GM23338 (cell line): ENCODE measurements around the gene SEPTIN11. TPM values are rescaled to one million over a fixed set of nuclear protein-coding genes. Genes with fewer than 3 reads are reported as not detected.

Experiments
- ATAC-seq: fragments of 200-7000 bp; cut with Tn5 transposase; 3 replicates; pipeline ENCODE4 v1.9.1; 2020
- DNase-seq: peaks from one replicate; pipeline ENCODE4 v3.0.0-alpha.2; 2015; ENCODE audit warnings: low spot score
- H2AFZ ChIP-seq: fragments of 200-600 bp; sonication (generic); 2 replicates; pipeline ENCODE4 v1.8.0; 2016; ENCODE audit warnings: antibody characterized with exemption, mild to moderate bottlenecking, moderate library complexity
- H3F3A ChIP-seq: fragments of 200-600 bp; sonication (generic); replicated peaks from 2 replicates; pipeline ENCODE4 v1.8.0; 2017; ENCODE audit warnings: antibody characterized with exemption, mixed run types, low read depth
- H3K27ac ChIP-seq: fragments of 200-600 bp; sonication (generic); 2 replicates; pipeline ENCODE4 v1.6.1; 2016; ENCODE audit warnings: low read depth
- H3K27me3 ChIP-seq: fragments of 200-600 bp; sonication (generic); 2 replicates; pipeline ENCODE4 v1.8.0; 2016; ENCODE audit warnings: mild to moderate bottlenecking, mixed run types, moderate library complexity; ENCODE audit not compliant: insufficient read depth
- H3K36me3 ChIP-seq: fragments of 200-600 bp; sonication (generic); 2 replicates; pipeline ENCODE4 v1.8.0; 2016; ENCODE audit warnings: mild to moderate bottlenecking; ENCODE audit not compliant: insufficient read depth
- H3K4me1 ChIP-seq: fragments of 200-600 bp; sonication (generic); 2 replicates; pipeline ENCODE4 v1.8.0; 2016; ENCODE audit warnings: mild to moderate bottlenecking, moderate library complexity; ENCODE audit not compliant: insufficient read depth
- H3K4me2 ChIP-seq: fragments of 200-600 bp; sonication (generic); 2 replicates; pipeline ENCODE4 v1.7.1; 2017; ENCODE audit warnings: mixed run types
- H3K4me3 ChIP-seq: fragments of 200-600 bp; sonication (generic); 2 replicates; pipeline ENCODE4 v1.6.1; 2016; ENCODE audit warnings: mixed run types
- H3K79me2 ChIP-seq: fragments of 200-600 bp; sonication (generic); replicated peaks from 2 replicates; pipeline ENCODE4 v1.8.0; 2017; ENCODE audit warnings: mild to moderate bottlenecking; ENCODE audit not compliant: insufficient read depth
- H3K9me2 ChIP-seq: fragments of 200-600 bp; sonication (generic); 2 replicates; pipeline ENCODE4 v1.8.0; 2017; ENCODE audit not compliant: insufficient read depth
- H4K20me1 ChIP-seq: fragments of 200-600 bp; sonication (generic); replicated peaks from 2 replicates; pipeline ENCODE4 v1.8.0; 2017; ENCODE audit warnings: mild to moderate bottlenecking; ENCODE audit not compliant: insufficient read depth
- H3K27ac Mint-ChIP-seq: 2 replicates; pipeline ENCODE4 v1.8.0; 2020; ENCODE audit warnings: inconsistent platforms, mild to moderate bottlenecking, moderate library complexity, mixed read lengths
- H3K27me3 Mint-ChIP-seq: 3 replicates; pipeline ENCODE4 v1.8.0; 2022; ENCODE audit warnings: low read depth, mild to moderate bottlenecking, moderate library complexity, mixed read lengths, inconsistent platforms; ENCODE audit not compliant: insufficient read depth, poor library complexity
- H3K36me3 Mint-ChIP-seq: 3 replicates; pipeline ENCODE4 v1.8.0; 2021; ENCODE audit warnings: low read depth, mild to moderate bottlenecking, inconsistent platforms, moderate library complexity, mixed read lengths
- H3K4me1 Mint-ChIP-seq: 3 replicates; pipeline ENCODE4 v1.8.0; 2020; ENCODE audit warnings: mild to moderate bottlenecking, inconsistent platforms, mixed read lengths
- H3K4me3 Mint-ChIP-seq: 3 replicates; pipeline ENCODE4 v1.8.0; 2021; ENCODE audit warnings: moderate library complexity, mild to moderate bottlenecking, inconsistent platforms, mixed read lengths
- H3K9me3 Mint-ChIP-seq: 3 replicates; pipeline ENCODE4 v1.8.0; 2020; ENCODE audit warnings: moderate library complexity, mild to moderate bottlenecking, inconsistent platforms, mixed read lengths
- CREB1 ChIP-seq: fragments of 250-450 bp; sonication (Bioruptor Pico); IDR thresholded peaks from 2 replicates; pipeline ENCODE4 v1.5.0; 2020; ENCODE audit warnings: low read depth, mild to moderate bottlenecking, moderate library complexity
- CTCF ChIP-seq, 2 experiments: fragments of 200-600 bp in 1 of 2; sonication (generic) in 1 of 2; conservative IDR thresholded peaks; 2 replicates each; pipeline versions ENCODE4 v1.5.1 to v1.6.1; 2016 to 2017; ENCODE audit warnings: antibody characterized with exemption in 2 of 2, low read depth in 2 of 2, mild to moderate bottlenecking in 2 of 2, moderate library complexity in 1 of 2
- ETS1 ChIP-seq: IDR thresholded peaks from 2 replicates; pipeline ENCODE4 v1.6.1; 2016; ENCODE audit warnings: antibody characterized with exemption
- EZH2 ChIP-seq: fragments of 200-600 bp; sonication (generic); IDR thresholded peaks from one replicate; pipeline ENCODE4 v1.8.0; 2017; ENCODE audit warnings: antibody characterized with exemption, mild to moderate bottlenecking, low read depth; ENCODE audit not compliant: unreplicated experiment
- EZH2phosphoT487 ChIP-seq: fragments of 200-600 bp; sonication (generic); IDR thresholded peaks from one replicate; pipeline ENCODE4 v1.8.1; 2018; ENCODE audit warnings: antibody characterized with exemption; ENCODE audit not compliant: unreplicated experiment
- JUNB ChIP-seq: IDR thresholded peaks from one replicate; pipeline ENCODE4 v1.6.1; 2016; ENCODE audit warnings: antibody characterized with exemption; ENCODE audit not compliant: unreplicated experiment
- NANOG ChIP-seq: IDR thresholded peaks from 2 replicates; pipeline ENCODE4 v1.6.1; 2016; ENCODE audit warnings: antibody characterized with exemption, borderline replicate concordance
- POLR2AphosphoS5 ChIP-seq: IDR thresholded peaks from 2 replicates; pipeline ENCODE4 v1.6.1; 2016; ENCODE audit warnings: antibody characterized with exemption, low read depth
- REST ChIP-seq: IDR thresholded peaks from one replicate; pipeline ENCODE4 v1.6.1; 2018; ENCODE audit warnings: antibody characterized with exemption; ENCODE audit not compliant: unreplicated experiment
- STAT1 ChIP-seq: IDR thresholded peaks from one replicate; pipeline ENCODE4 v1.6.1; 2016; ENCODE audit warnings: antibody characterized with exemption; ENCODE audit not compliant: unreplicated experiment
- ZNF114 ChIP-seq: fragments of 250-450 bp; sonication (Bioruptor Pico); IDR thresholded peaks from 2 replicates; pipeline ENCODE4 v1.5.0; 2020; ENCODE audit warnings: mild to moderate bottlenecking, moderate library complexity
- ZNF331 ChIP-seq: fragments of 250-450 bp; sonication (Bioruptor Pico); IDR thresholded peaks from 2 replicates; pipeline ENCODE4 v1.5.0; 2020; ENCODE audit warnings: low read depth, mild to moderate bottlenecking, moderate library complexity
- ZNF462 ChIP-seq: fragments of 250-450 bp; sonication (Bioruptor Pico); IDR thresholded peaks from 2 replicates; pipeline ENCODE4 v1.5.0; 2020; ENCODE audit warnings: mild to moderate bottlenecking, moderate library complexity
- polyA plus RNA-seq: library from polyadenylated mRNA; unstranded; fragments of >200 nt; fragmentation: Nextera tagmentation; extraction: Ambion mirVana; gene quantifications from 2 replicates; pipeline ENCODE4 v1.2.1, GENCODE V29; 2016
- total RNA-seq: library from RNA; depleted of rRNA; stranded (reverse); fragments of >200 nt; shearing (Covaris generic); gene quantifications from 2 replicates; pipeline ENCODE4 v1.2.3, GENCODE V29; 2014

SEPTIN11 gene
- total and polyA plus RNA-seq, 2 experiments from 2014 or later: 80.0 to 81.6 TPM

- TF ChIP-seq ZNF331 (no peak), NANOG (no peak)
Measured at GRCh38 chr4:76931576-76932276, 17.8 kb upstream of the SEPTIN11 start (continued).

GRCh38 chr4:76939184-76939583, 10.4 kb upstream of the SEPTIN11 start:
- H3K4me1 ChIP-seq: no peaks in the 10 kb centered on the region
- Mint-ChIP-seq H3K27me3 (no peaks in the 10 kb centered on the region), H3K4me3 (no peak overlapping the region), H3K27ac (no peak overlapping the region), H3K36me3 (peaks cover 10% of the 10 kb centered on the region; the same call in 1 of the 3 replicates), H3K9me3 (no peaks in the 10 kb centered on the region), H3K4me1 (no peaks in the 10 kb centered on the region)
- H2AFZ ChIP-seq: no peak overlapping the region
- no peak overlapping the region for H3K4me2 ChIP-seq
- H3K79me2 ChIP-seq: no peaks in the 10 kb centered on the region
- no peaks in the 10 kb centered on the region for H3F3A ChIP-seq
- H3K9me2 ChIP-seq: no peaks in the 10 kb centered on the region
- ATAC-seq (no peak), DNase-seq (no peak)
- H3K36me3 ChIP-seq: no peaks in the 10 kb centered on the region
- H3K27me3 ChIP-seq: no peaks in the 10 kb centered on the region
- H4K20me1 ChIP-seq: no peaks in the 10 kb centered on the region
- H3K27ac ChIP-seq: no peak overlapping the region
- TF ChIP-seq REST (no peak), CREB1 (CRISPR knock-in tag) (no peak), EZH2 (no peak), ZNF114 (no peak), ZNF331 (no peak), CTCF (conservative IDR thresholded peaks at IDR 0.05; ENCODE audit: low read depth in 2 of 2) (no peak), ETS1 (no peak), STAT1 (no peak), EZH2phosphoT487 (no peak), ZNF462 (CRISPR knock-in tag) (no peak), JUNB (no peak), NANOG (no peak), POLR2AphosphoS5 (no peak)
- no peak overlapping the region for H3K4me3 ChIP-seq
